NOMO-1 (cell line): Measurements from ENCODE around the gene OSBPL9.
"Not testable (repeated sequence)": the region's sequence is repeated elsewhere in the genome, so short reads cannot be mapped to it uniquely, and the experiment has no call there.

Source experiments
- DNase-seq, 2 experiments: peaks; one replicate each; lab custom pipeline; 2025; ENCODE audit not compliant: unreplicated experiment in 2 of 2; lab: John Stamatoyannopoulos, UW

The OSBPL9 gene

GRCh38 chr1:51768971-51769588 is 152.2 kb downstream of the OSBPL9 start:
- peak in 1 of 2 experiments; percentile 42 for DNase-seq

- peak in 1 of 2 experiments; percentile 55 for DNase-seq
Measured at GRCh38 chr1:51776408-51776807, 159.5 kb downstream of the OSBPL9 start.

- DNase-seq: no peak
Measured at GRCh38 chr1:51780927-51781326, 164.0 kb downstream of the OSBPL9 start.

GRCh38 chr1:51784997-51785421 is 168.1 kb downstream of the OSBPL9 start:
- no peak for DNase-seq

- no peak for DNase-seq
Measured at GRCh38 chr1:51788938-51789337, 172.0 kb downstream of the OSBPL9 start.

- no peak for DNase-seq
Measured at GRCh38 chr1:51789342-51789741, 172.4 kb downstream of the OSBPL9 start.

- no peak for DNase-seq
Measured at GRCh38 chr1:51790385-51790784, 173.5 kb downstream of the OSBPL9 start.

GRCh38 chr1:51791888-51792287 is 175.0 kb downstream of the OSBPL9 start:
- DNase-seq: no peak

GRCh38 chr1:51792864-51793263 is 176.0 kb downstream of the OSBPL9 start:
- DNase-seq: no peak

GRCh38 chr1:51794260-51794659 is 177.4 kb downstream of the OSBPL9 start:
- DNase-seq: no peak

- DNase-seq: no peak
Measured at GRCh38 chr1:51794868-51795267, 178.0 kb downstream of the OSBPL9 start.

GRCh38 chr1:51799372-51799771 is 182.5 kb downstream of the OSBPL9 start:
- DNase-seq: no peak

- DNase-seq: no peak
Measured at GRCh38 chr1:51814513-51814912, 197.6 kb downstream of the OSBPL9 start.

- no peak for DNase-seq
Measured at GRCh38 chr1:51818487-51818886, 201.6 kb downstream of the OSBPL9 start.

- not testable (repeated sequence) for DNase-seq
Measured at GRCh38 chr1:51819021-51819420, 202.1 kb downstream of the OSBPL9 start.

- DNase-seq: no peak
Measured at GRCh38 chr1:51819810-51820209, 202.9 kb downstream of the OSBPL9 start.

GRCh38 chr1:51829058-51829457 is 212.2 kb downstream of the OSBPL9 start:
- DNase-seq: no peak

- DNase-seq: no peak
Measured at GRCh38 chr1:51833700-51834099, 216.8 kb downstream of the OSBPL9 start.

- no peak for DNase-seq
Measured at GRCh38 chr1:51837243-51837642, 220.4 kb downstream of the OSBPL9 start.
